Osteoblast (primary cell): ENCODE data around the gene SLC6A18. TPM values are rescaled to one million over a fixed set of nuclear protein-coding genes. Genes with fewer than 3 reads are reported as not detected.

Experiments used
- DNase-seq: peaks from one replicate; pipeline ENCODE4 v3.0.0; 2011; ENCODE audit warnings: low spot score, mixed read lengths; ENCODE audit not compliant: insufficient read length; ENCODE audit errors: missing footprints
- H2AFZ ChIP-seq: 2 replicates; pipeline ENCODE4 v1.6.0; 2011; ENCODE audit warnings: mild to moderate bottlenecking, low read length
- H3K27ac ChIP-seq: 2 replicates; pipeline ENCODE4 v1.5.1; 2011; ENCODE audit warnings: mild to moderate bottlenecking, low read depth, low read length, moderate library complexity
- H3K27me3 ChIP-seq: 2 replicates; pipeline ENCODE4 v1.6.0; 2012; ENCODE audit warnings: mild to moderate bottlenecking, control low read depth, inconsistent platforms, low read length, moderate library complexity; ENCODE audit not compliant: insufficient read depth
- H3K36me3 ChIP-seq: 2 replicates; pipeline ENCODE4 v1.5.1; 2011; ENCODE audit warnings: mild to moderate bottlenecking, low read length, control low read depth, moderate library complexity; ENCODE audit not compliant: insufficient read depth
- H3K4me1 ChIP-seq: 2 replicates; pipeline ENCODE4 v1.5.1; 2011; ENCODE audit warnings: mild to moderate bottlenecking, low read length, control low read depth, moderate library complexity; ENCODE audit not compliant: insufficient read depth
- H3K4me2 ChIP-seq: 2 replicates; pipeline ENCODE4 v1.6.0; 2011; ENCODE audit warnings: mild to moderate bottlenecking, low read length; ENCODE audit not compliant: insufficient read depth
- H3K4me3 ChIP-seq: fragments of 200-600 bp; sonication (generic); 3 replicates; pipeline ENCODE4 v1.5.1; 2012; ENCODE audit warnings: mild to moderate bottlenecking, low read length, inconsistent platforms; ENCODE audit not compliant: insufficient read depth
- H3K79me2 ChIP-seq: 2 replicates; pipeline ENCODE4 v1.6.0; 2012; ENCODE audit warnings: mild to moderate bottlenecking, low read length, control low read depth, inconsistent platforms; ENCODE audit not compliant: insufficient read depth
- H3K9me3 ChIP-seq: 2 replicates; pipeline ENCODE4 v1.5.1; 2011; ENCODE audit warnings: low read depth, low read length, control low read depth
- H4K20me1 ChIP-seq: 2 replicates; pipeline ENCODE4 v1.6.0; 2012; ENCODE audit warnings: mild to moderate bottlenecking, low read length, control low read depth; ENCODE audit not compliant: insufficient read depth
- total RNA-seq: library from RNA; depleted of rRNA; stranded (reverse); fragments of >200 nt; gene quantifications from 2 replicates; pipeline ENCODE4 v1.2.3, GENCODE V29; 2012
- TF ChIP-seq, protein P1 (sequence below): IDR thresholded peaks from 2 replicates; pipeline ENCODE4 v1.5.1; 2011; ENCODE audit warnings: mild to moderate bottlenecking, low read depth, low read length, moderate library complexity; ENCODE audit errors: extremely low read depth

SLC6A18 gene
- total RNA-seq, 1 donor: not detected

DNA sequence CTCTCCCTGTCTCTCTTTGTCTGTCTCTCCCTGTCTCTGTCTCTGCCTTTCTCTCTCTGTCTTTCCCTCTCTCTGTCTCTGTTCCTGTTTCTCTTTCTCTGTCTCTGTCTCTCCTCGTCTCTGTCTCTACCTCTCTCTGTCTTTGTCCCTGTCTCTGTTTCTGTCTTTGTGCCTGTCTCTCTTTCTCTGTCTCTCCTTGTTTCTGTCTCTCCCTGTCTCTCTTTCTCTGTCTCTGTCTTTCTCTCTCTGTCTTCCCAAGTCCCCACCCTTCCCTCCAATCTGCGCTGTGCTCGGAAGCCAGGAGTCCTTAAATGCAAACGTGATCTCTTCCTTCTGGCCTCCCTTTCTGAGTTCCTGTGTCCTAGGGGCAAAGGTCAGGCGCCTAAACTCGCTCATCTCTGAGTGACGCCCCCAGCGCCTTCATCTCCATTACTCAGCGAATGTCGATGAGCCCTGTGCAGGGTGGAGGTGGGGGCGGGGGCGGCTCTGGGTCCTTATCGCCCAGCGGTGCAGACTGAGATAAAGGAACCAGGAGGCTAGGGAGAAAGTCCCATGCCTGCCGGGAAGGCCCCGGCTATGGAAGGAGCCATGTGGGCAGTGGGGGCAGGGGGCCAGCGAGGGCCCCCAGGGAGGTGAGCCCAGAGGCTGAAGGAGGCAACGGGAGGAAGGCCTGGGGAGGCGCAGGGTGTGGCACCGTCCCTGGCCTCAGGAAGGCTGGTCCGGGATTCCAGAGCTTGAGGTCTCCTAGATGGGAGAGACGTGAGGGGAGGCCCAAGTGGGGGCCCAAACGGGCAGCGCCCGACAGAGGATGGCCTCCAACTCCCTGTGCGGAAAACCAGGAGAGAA lies 25.3 kb upstream of the SLC6A18 start:
- TF ChIP-seq, protein P1, sequence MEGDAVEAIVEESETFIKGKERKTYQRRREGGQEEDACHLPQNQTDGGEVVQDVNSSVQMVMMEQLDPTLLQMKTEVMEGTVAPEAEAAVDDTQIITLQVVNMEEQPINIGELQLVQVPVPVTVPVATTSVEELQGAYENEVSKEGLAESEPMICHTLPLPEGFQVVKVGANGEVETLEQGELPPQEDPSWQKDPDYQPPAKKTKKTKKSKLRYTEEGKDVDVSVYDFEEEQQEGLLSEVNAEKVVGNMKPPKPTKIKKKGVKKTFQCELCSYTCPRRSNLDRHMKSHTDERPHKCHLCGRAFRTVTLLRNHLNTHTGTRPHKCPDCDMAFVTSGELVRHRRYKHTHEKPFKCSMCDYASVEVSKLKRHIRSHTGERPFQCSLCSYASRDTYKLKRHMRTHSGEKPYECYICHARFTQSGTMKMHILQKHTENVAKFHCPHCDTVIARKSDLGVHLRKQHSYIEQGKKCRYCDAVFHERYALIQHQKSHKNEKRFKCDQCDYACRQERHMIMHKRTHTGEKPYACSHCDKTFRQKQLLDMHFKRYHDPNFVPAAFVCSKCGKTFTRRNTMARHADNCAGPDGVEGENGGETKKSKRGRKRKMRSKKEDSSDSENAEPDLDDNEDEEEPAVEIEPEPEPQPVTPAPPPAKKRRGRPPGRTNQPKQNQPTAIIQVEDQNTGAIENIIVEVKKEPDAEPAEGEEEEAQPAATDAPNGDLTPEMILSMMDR: no peak
- no peak for DNase-seq
- Histone ChIP-seq H3K36me3 (no peaks in the 10 kb centered on the region), H3K27me3 (peaks cover 10% of the 10 kb centered on the region), H2AFZ (no peak overlapping the region), H3K4me2 (no peak overlapping the region), H3K4me1 (no peaks in the 10 kb centered on the region), H3K9me3 (no peaks in the 10 kb centered on the region), H3K27ac (no peak overlapping the region), H4K20me1 (no peaks in the 10 kb centered on the region), H3K4me3 (no peak overlapping the region), H3K79me2 (no peaks in the 10 kb centered on the region)

DNA sequence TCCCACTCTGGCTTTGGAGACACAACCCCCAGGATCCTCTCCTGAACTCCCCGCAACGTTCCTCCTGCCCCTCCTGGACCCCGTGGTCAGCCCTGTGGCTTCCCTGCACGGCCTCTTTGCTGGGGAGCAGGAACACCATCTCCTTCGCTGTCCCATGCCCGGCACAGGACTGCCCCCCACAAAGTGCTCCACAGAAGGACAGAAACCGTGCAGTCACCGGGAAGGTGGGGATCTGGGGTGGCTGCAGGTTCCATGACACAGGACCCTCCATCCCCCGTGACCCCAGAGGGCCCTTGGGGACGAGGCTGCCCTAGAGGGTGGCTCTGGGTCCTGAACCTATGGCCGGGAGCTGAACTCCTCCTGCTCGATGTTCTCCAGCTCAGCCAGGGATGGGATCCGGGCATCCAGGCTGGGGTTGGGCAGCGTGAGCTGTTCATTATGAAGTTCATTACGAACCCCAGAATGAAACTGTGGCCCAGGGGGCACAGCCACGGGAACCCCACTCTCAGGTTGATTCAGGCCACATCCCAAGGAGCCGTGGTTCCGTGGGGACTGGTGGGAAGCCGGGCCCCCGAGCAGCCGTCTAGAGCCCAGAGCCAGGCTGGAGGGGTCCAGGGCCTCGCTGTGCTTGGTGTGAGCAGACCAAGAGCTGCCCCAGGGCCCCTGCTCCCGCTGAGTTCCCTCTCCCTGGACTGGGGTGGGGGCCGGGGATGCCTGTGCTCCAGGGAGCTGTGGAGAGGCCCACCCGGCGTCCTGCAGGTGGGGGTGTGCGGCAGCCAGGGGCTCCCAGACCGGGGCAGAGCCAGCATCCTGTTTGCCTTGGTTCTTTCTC lies 24.5 kb upstream of the SLC6A18 start:
- H3K4me1 ChIP-seq: no peaks in the 10 kb centered on the region
- TF ChIP-seq, protein P1: no peak
- no peak overlapping the region for H2AFZ ChIP-seq
- no peaks in the 10 kb centered on the region for H3K36me3 ChIP-seq
- no peak overlapping the region for H3K4me2 ChIP-seq
- H3K27ac ChIP-seq: no peak overlapping the region
- no peaks in the 10 kb centered on the region for H3K9me3 ChIP-seq
- H3K27me3 ChIP-seq: peaks cover 10% of the 10 kb centered on the region
- no peak for DNase-seq
- H3K4me3 ChIP-seq: no peak overlapping the region
- no peaks in the 10 kb centered on the region for H4K20me1 ChIP-seq
- no peaks in the 10 kb centered on the region for H3K79me2 ChIP-seq

DNA sequence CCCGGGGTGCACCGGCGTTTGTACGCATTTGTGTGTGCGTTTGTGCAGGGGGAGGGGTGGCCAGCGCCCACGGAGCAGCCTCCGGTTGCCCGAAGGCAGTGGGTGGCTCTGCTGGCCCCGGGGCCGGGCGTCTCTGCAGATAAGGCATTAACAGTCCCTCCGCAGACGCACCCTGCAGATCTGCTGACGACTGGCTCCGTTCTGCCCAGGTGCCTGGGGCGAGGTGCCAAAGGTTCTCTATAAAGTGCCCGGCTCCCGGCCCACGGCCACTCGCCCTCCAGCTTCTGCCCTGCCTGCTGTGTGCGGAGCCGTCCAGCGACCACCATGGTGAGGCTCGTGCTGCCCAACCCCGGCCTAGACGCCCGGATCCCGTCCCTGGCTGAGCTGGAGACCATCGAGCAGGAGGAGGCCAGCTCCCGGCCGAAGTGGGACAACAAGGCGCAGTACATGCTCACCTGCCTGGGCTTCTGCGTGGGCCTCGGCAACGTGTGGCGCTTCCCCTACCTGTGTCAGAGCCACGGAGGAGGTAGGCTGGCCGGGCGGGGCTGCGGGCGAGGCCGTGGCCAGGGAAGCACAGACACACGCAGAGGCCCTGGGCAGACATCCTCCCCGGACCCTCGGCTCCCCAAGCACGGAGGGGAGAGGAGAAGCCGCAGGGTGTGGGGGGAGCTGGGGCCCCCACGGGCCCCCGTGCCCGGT lies 23.7 kb upstream of the SLC6A18 start, which contains the start of gene SLC6A19:
Gene SLC6A19, plus strand, starts transcription at position 269 of the 699 bp plus-strand sequence. Its CDS starts 56 bp downstream, at position 325.
- H3K4me2 ChIP-seq: no peak within 1 kb of the TSS
- H3K4me1 ChIP-seq: no peaks in the 10 kb centered on the region
- DNase-seq: no peak
- H3K79me2 ChIP-seq: no peaks in the 10 kb centered on the region
- TF ChIP-seq, protein P1: no peak
- peaks cover 16% of the 10 kb centered on the region for H3K27me3 ChIP-seq
- H2AFZ ChIP-seq: no peak within 1 kb of the TSS
- H3K9me3 ChIP-seq: no peaks in the 10 kb centered on the region
- no peaks in the 10 kb centered on the region for H4K20me1 ChIP-seq
- H3K36me3 ChIP-seq: no peaks in the 10 kb centered on the region
- no peak within 1 kb of the TSS for H3K27ac ChIP-seq
- no peak within 1 kb of the TSS for H3K4me3 ChIP-seq
